Measurements from ENCODE around the gene INTS1.

Gene INTS1

GRCh38 chr7:1428941-1429501, 75.2 kb downstream of the INTS1 start:
- DNase-seq: no peak

GRCh38 chr7:1427064-1427657, 77.0 kb downstream of the INTS1 start:
- DNase-seq: no peak

DNA sequence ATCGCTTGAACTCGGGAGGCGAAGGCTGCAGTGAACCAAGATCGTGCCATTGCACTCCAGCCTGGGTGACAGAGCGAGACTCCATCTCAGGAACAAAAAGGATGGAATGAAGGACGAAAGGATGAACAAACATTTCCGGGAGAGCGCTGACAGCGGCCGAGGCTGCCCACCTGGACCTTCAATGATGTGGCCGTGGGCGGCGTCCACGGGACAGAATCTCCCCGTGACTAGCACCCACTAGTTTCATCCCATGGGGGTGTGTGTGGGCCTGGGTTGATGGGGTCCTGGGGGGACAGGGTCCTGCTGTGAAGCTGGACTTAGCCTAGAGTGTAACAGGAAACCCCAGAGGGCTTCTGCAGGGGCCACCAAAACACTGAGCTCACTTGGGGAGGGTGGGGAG, 77.7 kb downstream of the INTS1 start:
- DNase-seq: no peak

GRCh38 chr7:1425292-1426136, 78.7 kb downstream of the INTS1 start:
- no peak for DNase-seq

DNA sequence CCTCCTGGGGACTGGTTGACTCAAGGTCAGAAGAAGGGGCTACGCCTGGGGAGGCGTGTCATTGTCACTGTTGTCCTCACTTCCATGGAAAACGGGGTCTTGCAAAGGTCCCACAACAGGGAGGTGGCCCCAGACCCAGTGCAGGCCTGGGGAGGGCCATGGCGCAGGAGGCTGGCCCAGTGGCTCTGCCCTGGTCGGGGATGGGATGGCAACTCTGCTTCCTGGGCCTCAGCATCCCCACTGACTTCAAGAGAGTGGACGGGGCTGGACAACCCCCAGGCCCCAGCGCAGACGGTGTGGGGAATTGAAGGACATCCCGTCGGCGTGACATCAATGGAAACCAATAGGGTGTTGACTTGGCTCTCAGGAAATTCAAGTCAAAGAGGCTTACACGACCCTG, 80.1 kb downstream of the INTS1 start:
- DNase-seq: no peak

- no peak for DNase-seq
Measured at GRCh38 chr7:1423264-1423811, 80.9 kb downstream of the INTS1 start.

GRCh38 chr7:1422512-1423263, 81.5 kb downstream of the INTS1 start:
- DNase-seq: no peak

- no peak for DNase-seq
Measured at GRCh38 chr7:1421946-1422345, 82.2 kb downstream of the INTS1 start.

DNA sequence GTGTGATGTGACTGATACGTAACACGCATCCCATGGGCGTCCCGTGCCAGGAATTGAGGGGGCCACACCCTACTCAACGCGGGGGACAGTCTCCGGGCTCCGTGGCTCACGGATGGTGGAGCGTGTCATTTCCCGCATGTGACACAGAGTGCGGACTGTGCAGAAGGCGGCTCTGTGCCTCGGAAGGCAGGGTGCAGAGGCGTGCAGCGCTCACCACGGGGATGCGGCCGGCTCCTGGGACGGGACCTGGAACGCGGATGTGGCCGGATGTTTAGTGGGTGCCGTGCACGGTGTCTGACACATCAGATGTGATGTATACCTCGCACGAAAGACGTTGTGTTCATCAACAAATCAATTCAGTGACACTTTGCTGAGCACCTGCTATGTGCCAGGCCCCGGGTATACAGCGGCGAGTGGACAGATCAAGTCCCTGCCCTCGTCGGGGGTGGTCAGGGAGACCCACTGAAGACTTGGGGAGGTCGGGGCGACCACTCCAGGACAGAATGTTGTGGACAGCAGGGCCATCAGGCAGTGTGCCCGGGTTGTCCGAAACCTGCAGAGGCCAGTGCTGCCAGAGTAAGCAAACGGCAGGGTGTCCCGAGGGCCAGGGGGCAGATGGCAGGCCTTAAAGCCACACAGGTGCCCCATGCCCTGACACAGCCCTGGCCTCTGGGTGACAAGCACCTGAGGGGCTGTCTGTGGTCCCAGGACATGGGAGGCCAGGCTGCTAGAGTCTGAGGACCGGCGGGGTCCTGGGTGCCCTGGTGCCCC, 83.0 kb downstream of the INTS1 start:
- no peak for DNase-seq

Data from CD4-positive, alpha-beta T cell treated with Interleukin-4 for 1 hour (primary cell).